OCI-LY1 (cell line): ENCODE measurements around the gene PTPRN2.
"Not testable (repeated sequence)": the region's sequence is repeated elsewhere in the genome, so short reads cannot be mapped to it uniquely, and the experiment has no call there.

Experiments used
- EZH2 ChIP-seq: fragments of 200-600 bp; sonication (generic), shearing (Covaris generic); IDR thresholded peaks from 2 replicates; pipeline ENCODE4 v1.8.0; 2017; ENCODE audit warnings: borderline replicate concordance, mixed run types, mild to moderate bottlenecking, antibody characterized with exemption, low read length, moderate library complexity, mixed read lengths
- TF ChIP-seq, protein P1 (sequence below): fragments of 200-600 bp; sonication (generic), shearing (Covaris generic); IDR thresholded peaks from 2 replicates; pipeline ENCODE4 v1.5.1; 2017; ENCODE audit warnings: mild to moderate bottlenecking, antibody characterized with exemption, low read length, moderate library complexity, mixed read lengths

DNA sequence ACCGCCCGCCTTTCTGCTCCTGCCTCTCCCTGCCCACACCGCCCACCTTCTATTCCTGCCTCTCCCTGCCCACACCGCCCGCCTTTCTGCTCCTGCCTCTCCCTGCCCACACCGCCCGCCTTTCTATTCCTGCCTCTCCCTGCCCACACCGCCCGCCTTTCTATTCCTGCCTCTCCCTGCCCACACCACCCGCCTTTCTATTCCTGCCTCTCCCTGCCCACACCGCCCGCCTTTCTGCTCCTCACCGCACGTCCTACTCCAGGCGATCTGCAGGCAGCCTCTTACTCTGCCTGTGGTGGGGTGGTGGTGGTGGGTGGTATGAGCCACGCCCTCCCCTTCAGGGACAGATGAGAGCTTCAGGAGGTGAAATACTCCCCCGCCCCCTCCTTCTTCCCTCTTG is 436.4 kb downstream of the PTPRN2 start:
- TF ChIP-seq, protein P1, sequence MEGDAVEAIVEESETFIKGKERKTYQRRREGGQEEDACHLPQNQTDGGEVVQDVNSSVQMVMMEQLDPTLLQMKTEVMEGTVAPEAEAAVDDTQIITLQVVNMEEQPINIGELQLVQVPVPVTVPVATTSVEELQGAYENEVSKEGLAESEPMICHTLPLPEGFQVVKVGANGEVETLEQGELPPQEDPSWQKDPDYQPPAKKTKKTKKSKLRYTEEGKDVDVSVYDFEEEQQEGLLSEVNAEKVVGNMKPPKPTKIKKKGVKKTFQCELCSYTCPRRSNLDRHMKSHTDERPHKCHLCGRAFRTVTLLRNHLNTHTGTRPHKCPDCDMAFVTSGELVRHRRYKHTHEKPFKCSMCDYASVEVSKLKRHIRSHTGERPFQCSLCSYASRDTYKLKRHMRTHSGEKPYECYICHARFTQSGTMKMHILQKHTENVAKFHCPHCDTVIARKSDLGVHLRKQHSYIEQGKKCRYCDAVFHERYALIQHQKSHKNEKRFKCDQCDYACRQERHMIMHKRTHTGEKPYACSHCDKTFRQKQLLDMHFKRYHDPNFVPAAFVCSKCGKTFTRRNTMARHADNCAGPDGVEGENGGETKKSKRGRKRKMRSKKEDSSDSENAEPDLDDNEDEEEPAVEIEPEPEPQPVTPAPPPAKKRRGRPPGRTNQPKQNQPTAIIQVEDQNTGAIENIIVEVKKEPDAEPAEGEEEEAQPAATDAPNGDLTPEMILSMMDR = not testable (repeated sequence)
- TF ChIP-seq EZH2 = not testable (repeated sequence)
